HG02840 (cell line): ENCODE results near the gene DPCD.
"Not testable (repeated sequence)": the region's sequence is repeated elsewhere in the genome, so short reads cannot be mapped to it uniquely, and the experiment has no call there.

Experiments used
- ATAC-seq: cut with Tn5 transposase; IDR thresholded peaks from one replicate; pipeline ENCODE4 v1.9.1; 2021; ENCODE audit warnings: mild to moderate bottlenecking, moderate library complexity, moderate number of reproducible peaks; ENCODE audit not compliant: unreplicated experiment, low FRiP score

DPCD gene

DNA sequence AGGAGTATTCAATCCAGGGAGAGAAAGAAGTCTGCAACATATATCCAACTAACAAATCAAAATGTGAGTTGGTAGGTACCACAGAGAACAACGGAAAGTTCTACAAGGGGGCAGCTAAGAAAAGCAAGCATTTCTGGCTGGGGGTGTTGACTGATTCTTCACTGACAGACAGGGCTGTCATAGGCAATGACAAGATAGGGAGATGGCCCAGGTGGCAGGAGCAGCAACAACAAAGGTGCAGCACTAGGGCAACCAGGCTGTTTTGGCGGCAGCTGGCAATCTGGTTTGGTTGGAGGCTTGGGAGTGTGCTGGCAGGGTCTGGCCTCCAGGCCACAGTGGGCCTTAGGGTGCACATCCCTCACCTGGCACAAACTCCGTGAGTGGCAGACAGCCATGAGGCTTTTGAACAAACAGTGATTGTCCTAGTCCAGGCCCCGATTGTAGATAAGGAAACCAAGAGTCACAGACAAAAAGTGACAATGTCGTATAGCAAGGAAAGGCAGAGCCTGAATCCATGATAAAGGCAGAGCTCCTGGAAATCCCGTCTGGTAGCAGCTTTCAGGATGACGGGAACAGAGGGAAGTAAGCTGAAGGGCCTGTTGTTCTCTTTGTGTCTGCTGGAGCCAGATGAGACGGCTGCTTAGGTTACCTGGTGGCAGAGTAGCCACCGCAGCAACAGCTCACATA lies 28.4 kb downstream of the DPCD start:
- ATAC-seq, result no peak

- no peak for ATAC-seq
Measured at GRCh38 chr10:101617102-101617823, 29.1 kb downstream of the DPCD start.

- ATAC-seq, result no peak
Measured at GRCh38 chr10:101617824-101618568, 29.9 kb downstream of the DPCD start.

DNA sequence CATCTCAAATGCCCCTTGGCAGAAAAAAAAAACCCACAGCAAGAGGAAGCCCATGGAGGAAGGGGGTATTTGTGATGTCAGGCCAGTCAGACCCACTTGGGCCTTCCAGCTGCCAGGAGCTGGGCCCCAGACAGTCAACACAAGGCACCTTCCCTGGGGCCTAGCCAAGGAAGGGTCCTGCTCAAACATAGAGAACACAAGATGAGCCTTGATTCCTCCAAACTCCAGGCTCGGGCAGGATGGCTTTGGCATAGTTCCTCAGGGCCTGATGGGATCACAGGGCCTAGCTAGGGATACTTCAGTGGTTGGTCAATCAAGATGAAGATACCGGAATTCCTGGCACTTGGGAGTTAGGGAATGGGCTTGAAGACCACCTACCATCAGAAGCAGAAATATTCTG lies 30.8 kb downstream of the DPCD start:
- no peak for ATAC-seq

DNA sequence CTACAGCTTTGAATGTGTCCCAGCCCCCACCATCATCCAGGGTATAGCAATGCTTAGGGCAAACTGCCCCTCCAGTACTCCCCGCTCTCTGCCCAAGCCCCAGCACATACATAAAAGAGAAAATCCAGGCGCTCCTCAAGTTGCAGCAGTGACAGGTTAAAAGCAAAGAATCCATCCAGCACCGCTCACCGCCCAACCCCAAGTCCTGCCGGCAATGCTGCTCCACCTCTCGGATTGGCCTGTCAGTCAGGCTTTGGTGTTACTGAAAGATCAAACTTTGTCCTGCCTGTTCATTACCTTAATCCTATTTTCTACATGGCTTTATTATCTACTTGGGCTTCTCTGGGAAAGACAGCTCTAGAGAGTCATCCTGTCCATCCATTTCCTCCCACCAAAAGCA lies 31.9 kb downstream of the DPCD start:
- no peak for ATAC-seq

DNA sequence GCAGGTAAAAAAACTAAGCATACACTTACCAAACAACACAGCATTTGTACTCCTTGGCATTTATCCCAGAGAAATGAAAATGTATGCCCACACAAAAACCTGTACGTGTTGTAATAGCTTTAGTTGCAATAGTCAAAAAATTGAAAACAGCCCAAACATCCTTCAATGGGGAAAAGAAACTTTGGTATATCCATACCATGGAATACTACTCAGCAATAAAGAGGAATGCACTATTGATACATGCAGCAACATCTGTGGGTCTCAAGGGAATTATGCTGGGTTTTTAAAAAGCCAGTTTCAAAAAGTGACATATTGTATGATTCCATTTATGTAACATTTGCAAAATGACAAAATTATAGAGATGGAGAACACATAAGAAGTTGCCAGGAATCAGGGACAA lies 35.4 kb downstream of the DPCD start:
- no peak for ATAC-seq

DNA sequence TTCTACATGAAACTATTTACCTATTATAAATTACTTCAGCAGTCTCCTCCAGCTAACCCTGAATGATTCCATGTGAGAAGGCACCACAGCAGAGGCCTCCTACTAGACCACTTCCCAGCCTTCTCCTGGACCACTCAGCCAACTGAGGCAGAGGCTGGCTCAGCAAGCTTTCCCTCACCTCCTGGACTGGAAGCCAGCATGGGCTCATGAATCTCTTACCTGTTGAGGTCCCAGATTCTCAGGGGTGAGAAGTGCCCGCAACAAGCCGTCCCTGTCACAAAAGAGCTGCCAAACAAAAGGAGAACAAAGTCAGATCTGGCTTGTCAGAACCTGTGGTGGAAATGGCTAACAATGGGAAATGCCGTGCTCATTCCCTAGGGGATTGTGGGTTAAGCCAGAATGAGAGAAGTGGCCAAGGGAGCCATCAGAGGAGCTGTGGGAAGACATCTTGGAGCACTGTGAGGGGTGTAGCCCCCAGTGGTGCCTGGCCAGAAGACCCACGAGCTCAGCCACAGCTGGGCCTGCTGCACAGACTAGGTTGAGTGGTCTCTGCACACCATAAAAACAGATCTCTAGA lies 36.5 kb downstream of the DPCD start:
- no peak for ATAC-seq

- no peak for ATAC-seq
Measured at GRCh38 chr10:101625821-101626412, 37.8 kb downstream of the DPCD start.

DNA sequence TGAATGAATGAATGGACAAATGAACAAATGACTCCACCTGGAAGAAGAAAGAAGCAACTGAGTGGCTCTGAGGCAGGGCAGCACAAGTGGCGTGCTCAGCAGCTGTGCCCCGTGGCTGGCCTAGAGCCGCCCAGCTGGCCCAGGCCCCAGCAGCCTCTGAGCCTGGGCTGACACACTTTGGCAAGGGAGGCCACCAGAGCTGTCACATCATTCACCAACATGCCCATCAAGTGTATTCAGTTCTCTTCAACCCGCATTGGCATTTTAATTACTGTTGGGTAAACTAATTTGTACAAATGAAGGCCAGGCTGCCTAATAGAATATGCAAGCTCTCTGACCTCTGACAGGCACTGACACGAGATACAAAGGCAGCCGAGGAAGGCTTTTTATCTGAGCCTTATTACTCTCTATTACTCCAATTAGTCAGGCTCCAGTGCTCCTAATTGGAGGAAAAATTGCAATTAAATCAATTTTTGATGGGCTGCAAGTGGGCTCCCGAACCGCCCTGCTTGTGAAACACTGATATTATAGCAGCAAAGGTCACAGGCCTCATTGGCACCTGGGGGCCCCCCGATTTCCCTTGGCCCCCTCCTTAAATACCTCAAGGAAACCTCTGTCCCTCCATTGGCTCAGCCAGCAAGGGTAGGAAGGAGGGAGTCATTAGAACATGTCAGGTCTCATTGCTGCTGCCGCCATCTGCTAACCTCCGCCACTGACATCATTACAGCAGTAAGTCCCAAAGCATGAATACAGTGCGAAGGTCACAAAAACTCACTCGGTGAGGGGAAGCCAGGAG lies 41.9 kb downstream of the DPCD start:
- no peak for ATAC-seq

DNA sequence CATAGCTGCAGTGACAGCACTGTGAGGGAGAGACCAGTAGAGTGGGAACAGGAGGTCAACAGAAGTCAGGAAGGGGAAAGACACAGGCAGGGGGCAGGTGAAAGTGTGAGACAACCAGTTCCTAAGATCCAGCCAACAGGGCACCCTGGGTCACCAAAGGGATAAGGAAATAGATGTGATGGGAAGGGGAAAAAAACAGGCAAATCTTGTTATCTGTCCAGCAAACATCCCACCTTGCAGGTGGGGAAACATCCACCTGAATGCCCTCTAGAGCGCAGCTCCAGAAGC lies 42.5 kb downstream of the DPCD start:
- ATAC-seq, result no peak

DNA sequence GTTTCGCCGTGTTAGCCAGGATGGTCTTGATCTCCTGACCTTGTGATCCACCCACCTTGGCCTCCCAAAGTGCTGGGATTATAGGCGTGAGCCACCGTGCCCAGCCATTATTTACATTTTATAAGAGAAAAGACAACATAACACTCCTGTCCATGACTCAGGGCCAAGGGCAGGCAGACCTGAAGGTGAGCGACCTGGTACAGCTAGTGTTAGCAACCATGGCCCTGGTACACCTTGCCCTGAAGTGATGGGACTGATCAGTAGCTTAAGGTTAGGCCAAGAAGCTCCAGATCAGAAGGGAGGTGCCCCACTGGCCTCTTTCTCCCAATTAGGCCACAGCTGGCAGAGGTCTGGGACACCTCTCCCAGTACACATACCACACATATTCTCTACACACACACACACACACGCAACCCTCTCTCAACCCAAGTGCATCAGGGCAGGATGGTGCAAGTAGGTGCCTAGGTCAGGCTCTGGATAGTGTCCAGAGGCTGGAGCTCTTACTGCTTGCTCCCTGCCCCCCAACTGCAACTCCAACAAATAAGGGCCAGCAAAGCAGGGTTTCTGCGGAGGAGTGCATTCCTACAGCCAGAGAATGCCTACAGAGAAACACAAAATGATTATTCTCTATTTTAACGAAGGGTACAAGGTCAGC lies 43.8 kb downstream of the DPCD start:
- ATAC-seq, result no peak

DNA sequence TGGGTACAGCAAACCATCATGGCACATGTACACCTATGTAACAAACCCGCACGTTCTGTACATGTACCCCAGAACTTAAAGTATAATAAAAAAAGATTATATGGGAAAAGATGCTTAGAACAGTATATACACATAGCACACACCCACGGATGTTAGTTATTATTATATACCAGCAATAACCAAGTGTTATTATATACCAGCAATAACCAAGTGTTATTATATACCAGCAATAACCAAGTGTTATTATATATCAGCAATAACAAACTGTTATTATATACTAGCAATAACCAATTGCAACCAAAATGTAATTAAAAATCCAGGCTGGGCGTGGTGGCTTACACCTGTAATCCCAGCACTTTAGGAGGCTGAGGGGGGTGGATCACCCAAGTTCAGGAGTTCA lies 45.4 kb downstream of the DPCD start:
- not testable (repeated sequence) for ATAC-seq

GRCh38 chr10:101639141-101639900 lies 51.2 kb downstream of the DPCD start:
- ATAC-seq, result no peak

- no peak for ATAC-seq
Measured at GRCh38 chr10:101643546-101643945, 55.4 kb downstream of the DPCD start.

- ATAC-seq, result no peak
Measured at GRCh38 chr10:101644002-101644401, 55.9 kb downstream of the DPCD start.

DNA sequence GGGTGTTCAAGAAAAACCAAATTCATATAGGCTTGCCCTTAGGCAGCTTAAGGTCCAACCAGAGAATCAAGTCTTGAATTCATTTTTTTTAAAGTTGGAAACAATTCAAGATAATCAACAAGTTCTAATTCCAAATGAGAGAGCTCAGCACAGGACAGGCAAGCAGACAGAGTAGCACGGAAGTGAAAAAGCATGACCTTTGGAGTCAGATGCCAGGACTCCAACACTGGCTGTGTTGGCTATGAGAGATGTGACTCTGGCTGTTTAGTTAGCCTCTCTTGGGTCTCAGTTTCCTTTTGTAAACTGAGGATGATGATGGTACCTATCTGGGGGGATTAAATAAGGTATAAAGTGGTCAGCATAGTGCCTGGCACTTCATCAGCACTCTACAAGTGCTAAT lies 57.5 kb downstream of the DPCD start:
- ATAC-seq, result no peak

DNA sequence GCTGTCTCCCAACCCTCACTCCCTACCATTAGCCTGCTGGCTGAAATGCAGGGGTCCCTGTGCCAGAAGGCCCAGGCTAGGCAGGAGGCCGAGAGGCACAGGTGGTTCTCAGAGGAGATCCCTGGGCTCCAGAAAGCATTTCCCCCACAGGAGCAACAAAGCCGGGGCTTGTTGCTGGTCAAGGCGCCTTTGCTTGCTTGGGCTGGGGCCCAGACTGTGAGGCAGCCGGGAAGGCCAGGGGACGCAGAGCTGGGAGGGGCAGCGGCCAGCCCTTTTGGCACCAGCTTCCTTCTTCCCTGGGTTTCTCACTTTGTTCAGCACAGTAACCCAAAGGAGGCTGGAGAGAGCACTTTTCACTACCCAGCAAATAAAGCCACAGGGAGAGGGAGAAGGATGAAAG lies 58.2 kb downstream of the DPCD start:
- no peak for ATAC-seq

- ATAC-seq, result no peak
Measured at GRCh38 chr10:101647255-101647654, 59.1 kb downstream of the DPCD start.

DNA sequence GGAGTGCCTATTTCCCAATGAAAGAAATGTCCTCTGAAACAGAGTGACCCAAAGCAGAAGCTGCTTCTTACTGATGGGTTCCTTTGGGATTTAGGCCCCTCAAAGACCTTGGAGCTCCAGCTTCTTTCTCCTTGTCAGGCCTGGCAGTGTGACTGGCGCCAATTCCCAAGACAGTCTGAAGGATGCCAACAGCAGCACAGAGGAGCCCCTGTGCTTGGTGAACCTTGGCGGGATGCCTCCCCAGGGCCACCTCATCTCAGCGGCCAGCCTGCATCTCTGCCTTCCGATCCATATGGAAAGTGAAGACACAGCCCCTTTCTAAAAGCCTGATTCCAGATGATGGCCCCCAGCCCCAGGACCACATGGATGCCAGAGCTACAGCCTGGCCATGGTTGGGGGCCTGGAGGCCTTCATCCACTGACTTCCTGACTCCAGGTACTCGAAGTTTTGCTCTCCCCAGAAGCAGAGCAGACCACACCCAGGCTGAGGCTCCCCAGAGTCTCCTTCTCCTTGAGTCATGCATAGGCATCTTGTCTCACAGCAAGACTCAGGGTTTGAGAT lies 61.5 kb downstream of the DPCD start:
- ATAC-seq, result no peak
